ENCODE data around the gene SIGLEC5. TPM values are rescaled to one million over a fixed set of nuclear protein-coding genes. Genes with fewer than 3 reads are reported as not detected.

SIGLEC5 gene
- total RNA-seq, 1 experiment from 2014 or later: not detected

DNA sequence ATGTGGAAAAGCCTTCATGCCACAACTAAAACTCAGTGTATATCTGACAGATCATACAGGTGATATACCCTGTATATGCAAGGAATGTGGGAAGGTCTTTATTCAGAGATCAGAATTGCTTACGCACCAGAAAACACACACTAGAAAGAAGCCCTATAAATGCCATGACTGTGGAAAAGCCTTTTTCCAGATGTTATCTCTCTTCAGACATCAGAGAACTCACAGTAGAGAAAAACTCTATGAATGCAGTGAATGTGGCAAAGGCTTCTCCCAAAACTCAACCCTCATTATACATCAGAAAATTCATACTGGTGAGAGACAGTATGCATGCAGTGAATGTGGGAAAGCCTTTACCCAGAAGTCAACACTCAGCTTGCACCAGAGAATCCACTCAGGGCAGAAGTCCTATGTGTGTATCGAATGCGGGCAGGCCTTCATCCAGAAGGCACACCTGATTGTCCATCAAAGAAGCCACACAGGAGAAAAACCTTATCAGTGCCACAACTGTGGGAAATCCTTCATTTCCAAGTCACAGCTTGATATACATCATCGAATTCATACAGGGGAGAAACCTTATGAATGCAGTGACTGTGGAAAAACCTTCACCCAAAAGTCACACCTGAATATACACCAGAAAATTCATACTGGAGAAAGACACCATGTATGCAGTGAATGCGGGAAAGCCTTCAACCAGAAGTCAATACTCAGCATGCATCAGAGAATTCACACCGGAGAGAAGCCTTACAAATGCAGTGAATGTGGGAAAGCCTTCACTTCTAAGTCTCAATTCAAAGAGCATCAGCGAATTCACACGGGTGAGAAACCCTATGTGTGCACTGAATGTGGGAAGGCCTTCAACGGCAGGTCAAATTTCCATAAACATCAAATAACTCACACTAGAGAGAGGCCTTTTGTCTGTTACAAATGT is 42.7 kb downstream of the SIGLEC5 start:
- Histone ChIP-seq H3K4me1 (ENCODE audit: insufficient read depth, low read length, poor library complexity, severe bottlenecking) (no peaks in the 10 kb centered on the region), H3K4me3 (ENCODE audit: low read depth, low read length, poor library complexity, severe bottlenecking) (no peak overlapping the region), H3K27ac (ENCODE audit: low read depth, low read length, poor library complexity, severe bottlenecking) (no peak overlapping the region), H3K36me3 (ENCODE audit: insufficient read depth, low read length, poor library complexity, severe bottlenecking) (peaks cover 49% of the 10 kb centered on the region), H3K9me3 (ENCODE audit: low read depth, low read length, poor library complexity, severe bottlenecking) (peaks cover 26% of the 10 kb centered on the region), H3K27me3 (replicated peaks; ENCODE audit: insufficient read depth, low read depth, low read length, poor library complexity) (no peaks in the 10 kb centered on the region)
- intact Hi-C loops (cut with micrococcal nuclease; ENCODE audit: unreplicated experiment): no loop called here
- ChIA-PET CTCF (no interaction called here), POLR2A (ENCODE audit: low non-redundant PET) (no interaction called here)
- no peak for DNase-seq (ENCODE audit: low spot score)
- TSS peak; percentile 11 for BruUV-seq (replicated peaks)
- TF ChIP-seq EZH2 (IDR thresholded peaks at IDR 0.05; ENCODE audit: borderline replicate concordance, low read depth, low read length, poor library complexity, severe bottlenecking) (no peak), CTCF (conservative IDR thresholded peaks at IDR 0.05; ENCODE audit: low read depth, low read length) (no peak)

DNA sequence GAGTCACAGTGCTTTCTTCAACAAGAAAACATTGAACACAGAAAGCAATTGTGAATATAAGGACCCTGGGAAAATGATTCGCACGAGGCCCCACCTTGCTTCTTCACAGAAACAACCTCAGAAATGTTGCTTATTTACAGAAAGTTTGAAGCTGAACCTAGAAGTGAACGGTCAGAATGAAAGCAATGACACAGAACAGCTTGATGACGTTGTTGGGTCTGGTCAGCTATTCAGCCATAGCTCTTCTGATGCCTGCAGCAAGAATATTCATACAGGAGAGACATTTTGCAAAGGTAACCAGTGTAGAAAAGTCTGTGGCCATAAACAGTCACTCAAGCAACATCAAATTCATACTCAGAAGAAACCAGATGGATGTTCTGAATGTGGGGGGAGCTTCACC is 43.4 kb downstream of the SIGLEC5 start:
- H3K9me3 ChIP-seq (ENCODE audit: low read depth, low read length, poor library complexity, severe bottlenecking): peaks cover 26% of the 10 kb centered on the region
- no peaks in the 10 kb centered on the region for H3K27me3 ChIP-seq (replicated peaks; ENCODE audit: insufficient read depth, low read depth, low read length, poor library complexity)
- no peak for TF ChIP-seq EZH2 (IDR thresholded peaks at IDR 0.05; ENCODE audit: borderline replicate concordance, low read depth, low read length, poor library complexity, severe bottlenecking)
- no peak for TF ChIP-seq CTCF (conservative IDR thresholded peaks at IDR 0.05; ENCODE audit: low read depth, low read length)
- H3K4me1 ChIP-seq (ENCODE audit: insufficient read depth, low read length, poor library complexity, severe bottlenecking): no peaks in the 10 kb centered on the region
- peaks cover 49% of the 10 kb centered on the region for H3K36me3 ChIP-seq (ENCODE audit: insufficient read depth, low read length, poor library complexity, severe bottlenecking)
- no TSS peak for BruUV-seq (replicated peaks)
- intact Hi-C loops (cut with micrococcal nuclease; ENCODE audit: unreplicated experiment): no loop called here
- POLR2A ChIA-PET (ENCODE audit: low non-redundant PET): no interaction called here
- DNase-seq (ENCODE audit: low spot score): no peak
- CTCF ChIA-PET: no interaction called here
- no peak overlapping the region for H3K4me3 ChIP-seq (ENCODE audit: low read depth, low read length, poor library complexity, severe bottlenecking)
- H3K27ac ChIP-seq (ENCODE audit: low read depth, low read length, poor library complexity, severe bottlenecking): no peak overlapping the region

- ChIA-PET CTCF (no interaction called here), POLR2A (ENCODE audit: low non-redundant PET) (no interaction called here)
- BruUV-seq (replicated peaks): no TSS peak
- Histone ChIP-seq H3K4me1 (ENCODE audit: insufficient read depth, low read length, poor library complexity, severe bottlenecking) (no peaks in the 10 kb centered on the region), H3K27ac (ENCODE audit: low read depth, low read length, poor library complexity, severe bottlenecking) (no peak overlapping the region), H3K4me3 (ENCODE audit: low read depth, low read length, poor library complexity, severe bottlenecking) (no peak overlapping the region), H3K9me3 (ENCODE audit: low read depth, low read length, poor library complexity, severe bottlenecking) (peaks cover 26% of the 10 kb centered on the region), H3K36me3 (ENCODE audit: insufficient read depth, low read length, poor library complexity, severe bottlenecking) (peaks cover 49% of the 10 kb centered on the region), H3K27me3 (replicated peaks; ENCODE audit: insufficient read depth, low read depth, low read length, poor library complexity) (no peaks in the 10 kb centered on the region)
- peak; percentile 53 for DNase-seq (ENCODE audit: low spot score)
- TF ChIP-seq CTCF (conservative IDR thresholded peaks at IDR 0.05; ENCODE audit: low read depth, low read length) (no peak), EZH2 (IDR thresholded peaks at IDR 0.05; ENCODE audit: borderline replicate concordance, low read depth, low read length, poor library complexity, severe bottlenecking) (no peak)
- intact Hi-C loops (cut with micrococcal nuclease; ENCODE audit: unreplicated experiment): no loop called here
These were observed 44.0 kb downstream of the SIGLEC5 start for GRCh38 chr19:51586103-51586728.

Measured in A673 (cell line).